ENCODE results near the gene MPG. TPM values are rescaled to one million over a fixed set of nuclear protein-coding genes. Genes with fewer than 3 reads are reported as not detected.

MPG gene
- polyA plus RNA-seq, 1 donor = 29.8 TPM

GRCh38 chr16:83781-84615 lies 6.0 kb downstream of the MPG start:
- DNase-seq = no peak

DNA sequence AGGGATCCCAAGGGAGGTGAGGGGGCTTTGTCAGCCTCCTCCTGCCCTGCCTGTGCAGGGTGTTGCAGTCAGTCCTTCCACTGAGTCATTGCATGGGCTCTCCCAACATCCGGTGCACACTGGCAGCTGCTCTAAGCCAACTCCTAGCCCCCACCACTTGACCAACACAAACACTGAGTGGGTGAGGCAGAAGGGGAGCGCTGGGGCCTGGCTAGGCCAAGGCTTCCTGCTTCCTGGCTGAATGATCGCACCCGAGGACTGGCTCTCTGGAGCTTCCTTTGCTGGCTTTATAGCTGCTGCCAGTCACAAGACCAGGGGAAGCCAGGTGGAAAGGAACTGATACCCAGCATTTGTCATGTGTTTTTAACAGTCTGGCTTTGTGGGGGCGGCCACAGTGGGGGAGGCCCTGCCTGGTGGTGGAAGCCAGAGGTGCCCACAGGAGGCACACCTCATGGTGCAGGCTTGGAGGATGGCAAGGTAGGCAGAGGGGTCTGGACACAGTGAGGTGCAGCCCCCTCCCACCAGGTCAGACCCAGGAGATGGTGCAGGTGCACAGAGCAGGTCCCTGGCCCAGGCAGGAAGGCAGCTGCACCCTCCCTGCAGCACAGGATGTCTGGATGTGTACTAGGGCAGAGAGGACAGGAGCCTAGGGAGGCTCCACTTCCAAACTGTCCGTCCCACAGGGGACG lies 6.8 kb downstream of the MPG start:
- no peak for DNase-seq

DNA sequence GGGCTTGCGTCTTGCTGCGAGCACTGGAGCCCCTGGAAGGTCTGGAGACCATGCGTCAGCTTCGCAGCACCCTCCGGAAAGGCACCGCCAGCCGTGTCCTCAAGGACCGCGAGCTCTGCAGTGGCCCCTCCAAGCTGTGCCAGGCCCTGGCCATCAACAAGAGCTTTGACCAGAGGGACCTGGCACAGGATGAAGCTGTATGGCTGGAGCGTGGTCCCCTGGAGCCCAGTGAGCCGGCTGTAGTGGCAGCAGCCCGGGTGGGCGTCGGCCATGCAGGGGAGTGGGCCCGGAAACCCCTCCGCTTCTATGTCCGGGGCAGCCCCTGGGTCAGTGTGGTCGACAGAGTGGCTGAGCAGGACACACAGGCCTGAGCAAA lies 7.4 kb downstream of the MPG start:
- DNase-seq = no peak

GRCh38 chr16:85865-86264 lies 7.8 kb downstream of the MPG start:
- no peak for DNase-seq

DNA sequence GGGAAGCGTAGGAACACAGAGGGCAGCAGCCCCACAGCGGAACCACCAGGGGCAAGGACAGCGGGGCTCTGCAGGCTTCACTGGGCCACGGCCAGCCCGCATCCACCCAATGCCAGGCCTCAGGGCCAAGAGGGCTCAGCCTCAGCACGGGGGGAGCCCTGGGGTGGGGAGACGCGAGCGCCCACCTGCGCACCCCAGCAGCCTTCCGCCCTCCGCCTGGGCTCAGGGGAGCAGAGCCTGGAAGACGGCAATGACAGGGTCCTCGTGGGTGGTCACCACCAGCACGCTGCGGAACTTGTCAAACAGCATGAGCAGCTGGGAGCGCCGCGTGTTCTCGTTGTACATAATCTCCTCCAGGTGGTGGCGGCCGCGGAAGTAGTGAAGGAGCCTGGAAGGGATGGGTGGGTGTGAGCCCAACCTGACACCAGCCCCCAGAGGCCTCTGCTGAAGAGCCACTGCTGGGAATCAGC lies 8.5 kb downstream of the MPG start:
- no peak for DNase-seq

- no peak for DNase-seq
Measured at GRCh38 chr16:88613-89012, 10.6 kb downstream of the MPG start.

DNA sequence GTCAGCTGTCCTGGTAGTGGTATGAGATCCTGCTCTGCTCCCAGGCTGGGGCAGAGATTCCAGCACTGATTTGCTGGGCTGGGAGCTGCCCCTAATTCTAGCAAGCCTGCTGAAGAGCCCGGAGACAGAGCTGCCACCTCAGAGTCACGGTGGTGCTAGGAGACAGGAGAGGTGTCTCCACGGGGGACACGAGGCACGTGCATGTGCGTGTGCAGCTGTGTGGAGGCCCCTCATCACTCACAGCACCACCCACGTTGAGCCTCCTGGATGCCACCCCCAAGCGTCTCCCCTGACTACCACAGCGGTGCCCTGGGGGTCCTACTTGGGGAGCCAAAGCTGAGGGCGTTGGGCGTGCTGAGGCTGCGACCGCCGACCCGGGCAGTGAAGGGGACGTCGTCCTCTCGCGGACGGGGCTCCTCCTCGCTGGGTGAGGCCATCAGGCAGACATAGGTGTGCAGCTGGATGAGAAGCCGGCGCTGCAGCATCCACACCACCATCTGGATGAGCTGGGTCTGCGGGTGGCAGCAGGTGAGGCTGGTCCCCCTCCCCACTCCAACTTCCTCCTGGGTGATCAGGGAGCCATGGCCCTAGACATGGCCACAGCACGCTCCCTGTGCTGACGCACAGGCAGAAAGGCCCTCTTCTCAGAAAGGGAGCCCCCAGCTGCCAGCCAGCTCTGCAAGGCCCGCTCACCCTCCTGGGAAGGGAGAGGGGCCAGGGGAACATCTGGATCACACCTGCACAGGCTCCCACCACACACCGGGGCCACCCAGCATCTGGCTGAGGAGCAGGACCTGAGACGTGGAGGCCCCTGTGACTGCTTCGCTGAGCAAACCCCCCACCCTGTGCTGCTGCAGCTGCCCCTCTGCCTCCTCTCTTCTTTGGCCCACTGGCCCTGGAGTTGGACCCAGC lies 11.6 kb downstream of the MPG start:
- no peak for DNase-seq

GRCh38 chr16:91484-91883 lies 13.5 kb downstream of the MPG start:
- DNase-seq = no peak

GRCh38 chr16:92431-93339 lies 14.7 kb downstream of the MPG start:
- DNase-seq = no peak

DNA sequence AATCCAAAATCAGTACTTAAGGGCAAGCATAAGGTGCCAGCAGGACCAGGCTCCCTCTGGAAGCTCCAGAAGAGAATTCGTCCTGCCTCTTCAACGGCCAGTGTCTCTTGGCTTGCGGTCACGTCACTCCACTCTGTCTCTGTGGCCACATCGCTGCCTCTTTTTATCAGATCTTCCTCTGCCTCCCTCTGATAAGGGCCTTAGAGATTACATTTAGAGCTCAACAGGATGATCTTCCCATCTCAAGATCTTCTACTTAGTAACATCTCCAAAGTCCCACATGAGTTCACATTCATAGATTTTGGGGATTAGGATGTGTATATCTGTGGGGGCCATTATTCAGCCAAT lies 16.9 kb downstream of the MPG start:
- DNase-seq = no peak

GRCh38 chr16:96935-97381 lies 18.9 kb downstream of the MPG start:
- peak; percentile 85 for DNase-seq

DNA sequence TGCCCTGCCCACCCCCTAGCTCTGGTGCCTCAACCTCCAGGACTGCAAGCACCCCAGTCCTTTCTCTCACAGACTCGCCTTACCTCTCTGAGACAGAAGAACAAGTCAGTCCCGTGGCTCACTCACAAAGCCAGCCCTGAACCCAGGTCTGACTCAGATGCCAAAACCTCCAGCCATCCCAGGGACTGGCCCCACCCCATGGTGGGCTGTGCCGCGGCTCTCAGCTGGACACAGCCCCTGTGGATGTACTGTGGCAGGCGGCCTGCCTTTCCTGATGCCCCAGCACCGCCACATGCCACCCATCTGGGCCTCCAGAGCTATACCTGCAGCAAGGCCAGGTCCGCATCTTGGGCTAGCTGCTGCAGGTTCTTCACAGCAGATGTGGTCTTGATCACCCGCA lies 19.8 kb downstream of the MPG start:
- no peak for DNase-seq

DNA sequence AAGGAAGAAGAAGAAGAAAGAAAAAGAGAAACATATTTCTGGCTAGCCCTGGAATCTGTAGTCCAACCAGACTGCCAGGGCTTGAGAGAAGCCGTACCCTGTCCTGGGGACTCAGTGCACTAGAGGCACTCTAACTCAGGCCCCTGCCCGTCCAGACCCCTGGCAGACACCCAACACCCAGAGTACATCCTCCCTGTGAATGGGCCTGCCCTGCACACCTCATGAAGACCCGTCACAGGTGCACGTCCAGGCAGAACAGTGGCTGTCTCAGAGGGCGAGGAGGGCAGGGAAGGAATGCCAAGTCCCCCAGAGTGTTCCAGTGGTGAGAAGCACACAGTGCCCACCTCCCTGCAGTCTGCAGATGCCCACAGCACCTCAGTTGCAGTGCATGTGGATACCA lies 23.0 kb downstream of the MPG start:
- DNase-seq = no peak

- DNase-seq = no peak
Measured at GRCh38 chr16:101586-101985, 23.6 kb downstream of the MPG start.

DNA sequence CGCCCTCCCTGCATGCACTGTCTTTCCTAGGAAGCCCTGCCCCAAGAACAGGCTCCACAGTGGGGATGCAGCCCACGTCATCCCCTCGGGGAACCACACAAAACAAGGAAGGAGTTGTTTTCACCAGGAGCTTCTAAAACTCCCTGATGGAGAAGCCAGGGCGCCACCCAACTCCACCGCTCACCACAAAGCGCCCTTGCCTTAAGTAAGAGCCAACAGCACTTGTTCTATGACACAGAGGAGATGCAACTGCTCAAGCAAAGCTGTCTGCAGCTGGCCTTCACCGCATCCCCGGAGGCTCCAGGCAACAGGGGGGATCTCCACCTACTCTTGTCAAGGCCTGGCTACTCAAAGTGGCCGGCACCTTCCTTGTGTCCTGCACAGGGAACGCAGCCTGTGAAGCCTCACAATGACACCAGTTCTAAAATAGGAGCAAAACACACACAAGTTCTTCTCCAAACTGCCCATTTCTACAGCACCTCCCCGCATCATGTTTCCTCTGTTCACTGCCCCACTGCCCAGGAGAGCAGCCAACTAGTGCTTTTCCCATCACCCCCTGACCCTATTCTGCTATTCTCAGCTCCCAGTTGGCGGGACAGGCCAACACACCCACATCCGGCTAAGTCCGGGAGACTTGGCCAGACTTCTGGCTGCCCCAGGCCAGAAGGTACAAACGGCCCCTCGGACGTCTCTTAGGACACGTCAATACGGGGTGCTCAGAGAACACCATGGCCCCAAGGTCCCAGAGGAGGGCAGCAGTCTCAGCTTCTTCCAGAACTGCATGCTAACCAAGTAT lies 24.2 kb downstream of the MPG start:
- DNase-seq = no peak

DNA sequence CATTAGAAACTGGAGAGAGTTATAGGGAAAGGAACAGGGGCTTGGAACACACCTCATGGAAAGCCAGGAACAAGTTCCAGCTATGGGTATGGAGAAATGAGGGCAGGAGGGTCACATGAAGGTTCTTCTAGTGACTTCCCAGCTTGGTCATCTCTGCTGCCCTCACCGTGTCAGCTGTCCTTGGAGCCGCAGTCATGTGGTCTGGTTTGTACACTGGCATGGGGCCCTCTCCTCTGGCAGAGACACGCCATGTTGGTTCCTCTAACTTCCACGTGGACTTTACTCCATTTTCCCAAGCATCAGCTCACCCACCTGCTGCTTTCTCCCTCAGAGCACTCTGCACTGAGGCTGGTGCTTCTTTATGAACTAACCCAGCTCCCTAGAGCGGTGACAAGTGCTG lies 26.3 kb downstream of the MPG start:
- no peak for DNase-seq

GRCh38 chr16:104928-105327 lies 26.9 kb downstream of the MPG start:
- no peak for DNase-seq

DNA sequence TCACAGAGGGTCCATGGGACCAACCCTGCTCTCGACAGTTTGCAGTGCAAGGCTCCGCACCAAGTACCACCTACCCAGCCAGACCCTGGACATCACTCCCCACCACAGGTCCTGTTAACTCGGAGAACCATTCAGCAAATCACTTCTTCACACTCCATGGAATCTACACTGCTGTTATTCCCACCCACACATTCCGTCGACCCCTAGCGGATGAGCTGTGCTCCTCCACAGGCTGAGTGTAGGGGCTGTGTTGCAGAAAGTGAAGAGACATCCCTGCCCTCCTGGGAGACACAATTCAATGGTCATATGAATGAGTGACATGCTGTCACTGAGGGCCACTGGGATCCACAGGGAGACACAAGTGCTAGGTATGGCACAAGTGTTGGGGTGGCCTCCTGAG lies 27.5 kb downstream of the MPG start:
- DNase-seq = no peak

DNA sequence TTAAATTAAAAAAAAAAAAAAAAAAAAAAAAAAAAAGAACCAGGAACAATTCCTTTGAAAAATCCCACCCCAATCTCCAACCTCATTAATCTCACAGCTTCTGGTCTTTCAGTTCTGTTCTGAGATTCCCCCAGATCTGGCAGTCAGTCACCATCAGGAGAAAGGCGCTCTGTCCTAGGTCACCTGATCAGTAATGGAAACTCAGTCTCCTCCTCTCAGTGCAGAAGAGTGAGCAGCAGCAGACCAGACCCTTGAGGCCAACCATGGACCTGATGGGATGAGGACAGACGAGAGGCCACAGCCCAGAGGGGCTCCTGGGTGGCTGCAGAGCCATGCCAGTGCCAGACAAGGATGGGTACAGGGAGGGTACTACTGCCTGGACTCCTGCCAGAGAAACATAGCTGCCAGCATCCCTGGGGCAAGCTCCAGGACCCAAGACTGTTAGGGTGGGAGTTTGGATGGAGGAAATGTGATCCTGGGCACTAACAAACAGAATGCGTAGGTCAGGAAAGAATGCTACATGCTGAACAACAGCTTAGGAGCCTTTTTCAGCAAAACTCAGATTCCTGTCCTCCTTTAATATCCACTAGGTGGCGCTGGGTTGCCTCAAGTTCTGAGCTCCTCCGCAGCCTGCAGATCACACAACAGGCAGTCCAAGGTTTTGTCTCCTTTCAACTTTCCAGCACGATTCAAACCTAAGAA lies 28.7 kb downstream of the MPG start:
- DNase-seq = peak; percentile 83

GRCh38 chr16:112153-112840 lies 34.3 kb downstream of the MPG start:
- DNase-seq = no peak

All from hindlimb muscle (tissue), 1 donor.